GM12878 (cell line): ENCODE measurements around the gene RBMS3. TPM values are rescaled to one million over a fixed set of nuclear protein-coding genes. Genes with fewer than 3 reads are reported as not detected.

ENCODE experiments used
- CHD2 ChIP-seq: IDR thresholded peaks from 2 replicates; pipeline ENCODE4 v1.6.1; 2011; ENCODE audit warnings: low read depth, low read length, improper control_type of control experiment, borderline replicate concordance
- EP300 ChIP-seq, 2 experiments: fragments of 150-350 bp in 1 of 2; IDR thresholded peaks; 2 replicates each; pipeline ENCODE4 v1.6.1; 2011 to 2012; ENCODE audit warnings: low read depth in 2 of 2, low read length in 2 of 2, borderline replicate concordance in 1 of 2, improper control_type of control experiment in 1 of 2, inconsistent platforms in 1 of 2; ENCODE audit not compliant: control insufficient read depth in 1 of 2
- HDGF ChIP-seq: fragments of 450-650 bp; IDR thresholded peaks from 2 replicates; pipeline ENCODE4 v1.6.1; 2016; ENCODE audit warnings: antibody characterized with exemption
- NFIC ChIP-seq: IDR thresholded peaks from 2 replicates; pipeline ENCODE4 v1.6.1; 2012; ENCODE audit warnings: low read depth, mild to moderate bottlenecking, inconsistent platforms, low read length, moderate library complexity
- NRF1 ChIP-seq: conservative IDR thresholded peaks from 2 replicates; pipeline ENCODE4 v1.6.1; 2011; ENCODE audit warnings: mild to moderate bottlenecking, low read depth, low read length, improper control_type of control experiment
- POLR2AphosphoS5 ChIP-seq: IDR thresholded peaks from 2 replicates; pipeline ENCODE4 v1.6.1; 2011; ENCODE audit warnings: mild to moderate bottlenecking, low read length, inconsistent platforms
- RAD51 ChIP-seq: fragments of 450-650 bp; IDR thresholded peaks from 2 replicates; pipeline ENCODE4 v1.6.1; 2016; ENCODE audit warnings: moderate library complexity, mild to moderate bottlenecking, inconsistent platforms
- RUNX3 ChIP-seq: IDR thresholded peaks from 2 replicates; pipeline ENCODE4 v1.6.1; 2012; ENCODE audit warnings: low read length, inconsistent platforms
- SMAD1 ChIP-seq: fragments of 450-650 bp; IDR thresholded peaks from 2 replicates; pipeline ENCODE4 v1.6.1; 2018; ENCODE audit warnings: mild to moderate bottlenecking, low read depth; ENCODE audit not compliant: partially characterized antibody
- STAT3 ChIP-seq: IDR thresholded peaks from 2 replicates; pipeline ENCODE4 v1.6.1; 2011; ENCODE audit warnings: low read depth, low read length, improper control_type of control experiment
- TAF1 ChIP-seq: IDR thresholded peaks from 2 replicates; pipeline ENCODE4 v1.6.1; 2011; ENCODE audit warnings: mild to moderate bottlenecking, low read depth, low read length, borderline replicate concordance
- ZNF384 ChIP-seq: IDR thresholded peaks from 2 replicates; pipeline ENCODE4 v1.6.1; 2012; ENCODE audit warnings: low read depth, mild to moderate bottlenecking, low read length, improper control_type of control experiment, borderline replicate concordance
- polyA plus RNA-seq, 11 experiments: library from polyadenylated mRNA; depleted of rRNA in 4 of 11; unstranded in 6 of 11; stranded (reverse) in 5 of 11; fragments of >200 nt; fragmentation: Nextera tagmentation in 4 of 11; fragmentation: Illumina TruSeq in 1 of 11; extraction: Ambion mirVana in 4 of 11; extraction: Trizol in 1 of 11; gene quantifications; 1 replicate in 1 of 11; 2 replicates in 10 of 11; pipeline versions ENCODE4 v1.2.1 to v1.2.3, GENCODE V29; 2011 to 2016; ENCODE audit warnings: inconsistent platforms in 2 of 11, missing spikeins in 2 of 11, low read depth in 1 of 11
- total RNA-seq, 4 experiments: library from RNA; depleted of rRNA in 3 of 4; stranded (reverse); fragments of >200 nt in 3 of 4; fragmentation: Illumina TruSeq in 1 of 4; extraction: Trizol in 1 of 4; gene quantifications; 2 replicates each; pipeline versions ENCODE4 v1.2.1 to v1.2.3, GENCODE V29; 2013 to 2021
- TF ChIP-seq, protein P1 (sequence below): IDR thresholded peaks from 2 replicates; pipeline ENCODE4 v1.6.1; 2012; ENCODE audit warnings: mild to moderate bottlenecking, low read depth, low read length
- TF ChIP-seq, protein P2 (sequence below): fragments of 450-650 bp; IDR thresholded peaks from 2 replicates; pipeline ENCODE4 v1.6.1; 2016; ENCODE audit warnings: mild to moderate bottlenecking
- TF ChIP-seq, protein P3 (sequence below), 3 experiments: IDR thresholded peaks in 2 of 3; conservative IDR thresholded peaks in 1 of 3; 2 replicates each; pipeline ENCODE4 v1.5.1; 2011; ENCODE audit warnings: low read depth in 3 of 3, low read length in 3 of 3, mild to moderate bottlenecking in 3 of 3, control low read depth in 2 of 3, moderate library complexity in 2 of 3, inconsistent platforms in 1 of 3, mixed read lengths in 1 of 3; ENCODE audit not compliant: control insufficient read depth in 2 of 3, insufficient read depth in 1 of 3; ENCODE audit errors: extremely low read depth in 1 of 3
- TF ChIP-seq, protein P4 (sequence below): fragments of 450-650 bp; IDR thresholded peaks from 2 replicates; pipeline ENCODE4 v1.6.1; 2017; ENCODE audit warnings: low read depth, mild to moderate bottlenecking, moderate library complexity
- TF ChIP-seq, protein P5 (sequence below): IDR thresholded peaks from 2 replicates; pipeline ENCODE4 v1.6.1; 2012; ENCODE audit warnings: low read depth, low read length, improper control_type of control experiment
- TF ChIP-seq, protein P6 (sequence below): fragments of 450-650 bp; IDR thresholded peaks from 2 replicates; pipeline ENCODE4 v1.6.1; 2016; ENCODE audit warnings: mild to moderate bottlenecking

The RBMS3 gene
- total and polyA plus RNA-seq, 10 of the 15 experiments (the other 5 are each of a cell fraction or from before 2014, with no cell fraction given) = 0.79 to 4.7 (median 3.1) TPM

DNA sequence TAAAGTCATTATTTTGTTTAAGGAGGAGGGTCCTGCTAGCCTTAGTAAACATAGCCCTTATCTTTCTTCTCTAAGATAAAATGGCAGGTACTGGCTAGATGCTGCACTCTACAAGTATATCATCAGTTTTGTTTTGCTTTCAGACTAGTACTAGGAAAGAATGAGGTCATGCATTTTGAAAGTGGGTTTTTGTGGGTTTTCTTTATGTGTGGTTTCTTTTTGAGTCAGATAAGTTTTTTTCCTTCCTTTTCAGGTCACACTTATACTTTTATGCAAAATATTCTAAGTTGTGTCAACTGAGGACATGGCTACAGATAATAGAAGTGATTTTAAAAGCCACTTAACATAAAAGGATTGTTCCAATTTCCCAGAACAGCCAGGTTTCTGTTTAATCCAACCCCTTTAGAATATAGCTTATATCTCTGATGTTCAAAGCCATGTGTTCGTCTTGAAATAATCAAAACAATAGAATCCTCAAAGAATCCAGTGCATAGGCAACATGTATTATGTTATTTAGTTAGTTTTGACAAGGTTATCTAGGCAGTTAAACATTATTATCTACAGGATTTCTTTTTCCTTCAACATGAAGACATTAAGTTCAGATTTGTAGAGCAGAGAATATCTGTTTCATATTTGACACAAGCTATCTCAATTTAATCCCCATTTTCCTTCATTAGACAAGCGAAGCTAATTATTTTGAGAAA is 406.2 kb downstream of the RBMS3 start (continued):
- TF ChIP-seq, protein P1, sequence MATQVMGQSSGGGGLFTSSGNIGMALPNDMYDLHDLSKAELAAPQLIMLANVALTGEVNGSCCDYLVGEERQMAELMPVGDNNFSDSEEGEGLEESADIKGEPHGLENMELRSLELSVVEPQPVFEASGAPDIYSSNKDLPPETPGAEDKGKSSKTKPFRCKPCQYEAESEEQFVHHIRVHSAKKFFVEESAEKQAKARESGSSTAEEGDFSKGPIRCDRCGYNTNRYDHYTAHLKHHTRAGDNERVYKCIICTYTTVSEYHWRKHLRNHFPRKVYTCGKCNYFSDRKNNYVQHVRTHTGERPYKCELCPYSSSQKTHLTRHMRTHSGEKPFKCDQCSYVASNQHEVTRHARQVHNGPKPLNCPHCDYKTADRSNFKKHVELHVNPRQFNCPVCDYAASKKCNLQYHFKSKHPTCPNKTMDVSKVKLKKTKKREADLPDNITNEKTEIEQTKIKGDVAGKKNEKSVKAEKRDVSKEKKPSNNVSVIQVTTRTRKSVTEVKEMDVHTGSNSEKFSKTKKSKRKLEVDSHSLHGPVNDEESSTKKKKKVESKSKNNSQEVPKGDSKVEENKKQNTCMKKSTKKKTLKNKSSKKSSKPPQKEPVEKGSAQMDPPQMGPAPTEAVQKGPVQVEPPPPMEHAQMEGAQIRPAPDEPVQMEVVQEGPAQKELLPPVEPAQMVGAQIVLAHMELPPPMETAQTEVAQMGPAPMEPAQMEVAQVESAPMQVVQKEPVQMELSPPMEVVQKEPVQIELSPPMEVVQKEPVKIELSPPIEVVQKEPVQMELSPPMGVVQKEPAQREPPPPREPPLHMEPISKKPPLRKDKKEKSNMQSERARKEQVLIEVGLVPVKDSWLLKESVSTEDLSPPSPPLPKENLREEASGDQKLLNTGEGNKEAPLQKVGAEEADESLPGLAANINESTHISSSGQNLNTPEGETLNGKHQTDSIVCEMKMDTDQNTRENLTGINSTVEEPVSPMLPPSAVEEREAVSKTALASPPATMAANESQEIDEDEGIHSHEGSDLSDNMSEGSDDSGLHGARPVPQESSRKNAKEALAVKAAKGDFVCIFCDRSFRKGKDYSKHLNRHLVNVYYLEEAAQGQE = no peak
- TF ChIP-seq ZNF384 (peak; percentile 58; the same call in 1 of the 2 replicates), CHD2 (no peak), TAF1 (no peak), RUNX3 (peak; percentile 97), POLR2AphosphoS5 (no peak), RAD51 (0 out of 2 replicates have a peak, but pooled peaks have one; percentile 39), SMAD1 (no peak), HDGF (no peak), NFIC (peak; percentile 96), EP300 (IDR thresholded peaks at IDR 0.05; ENCODE audit: borderline replicate concordance in 1 of 2, control insufficient read depth in 1 of 2, low read depth in 2 of 2, low read length in 2 of 2) (peak; percentile 38 to 71; a peak in 2 of 4 replicates), STAT3 (no peak), NRF1 (no peak)
- TF ChIP-seq, protein P2, sequence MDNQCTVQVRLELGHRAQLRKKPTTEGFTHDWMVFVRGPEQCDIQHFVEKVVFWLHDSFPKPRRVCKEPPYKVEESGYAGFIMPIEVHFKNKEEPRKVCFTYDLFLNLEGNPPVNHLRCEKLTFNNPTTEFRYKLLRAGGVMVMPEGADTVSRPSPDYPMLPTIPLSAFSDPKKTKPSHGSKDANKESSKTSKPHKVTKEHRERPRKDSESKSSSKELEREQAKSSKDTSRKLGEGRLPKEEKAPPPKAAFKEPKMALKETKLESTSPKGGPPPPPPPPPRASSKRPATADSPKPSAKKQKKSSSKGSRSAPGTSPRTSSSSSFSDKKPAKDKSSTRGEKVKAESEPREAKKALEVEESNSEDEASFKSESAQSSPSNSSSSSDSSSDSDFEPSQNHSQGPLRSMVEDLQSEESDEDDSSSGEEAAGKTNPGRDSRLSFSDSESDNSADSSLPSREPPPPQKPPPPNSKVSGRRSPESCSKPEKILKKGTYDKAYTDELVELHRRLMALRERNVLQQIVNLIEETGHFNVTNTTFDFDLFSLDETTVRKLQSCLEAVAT = peak; percentile 73; the same call in 1 of the 2 replicates
- TF ChIP-seq, protein P3, sequence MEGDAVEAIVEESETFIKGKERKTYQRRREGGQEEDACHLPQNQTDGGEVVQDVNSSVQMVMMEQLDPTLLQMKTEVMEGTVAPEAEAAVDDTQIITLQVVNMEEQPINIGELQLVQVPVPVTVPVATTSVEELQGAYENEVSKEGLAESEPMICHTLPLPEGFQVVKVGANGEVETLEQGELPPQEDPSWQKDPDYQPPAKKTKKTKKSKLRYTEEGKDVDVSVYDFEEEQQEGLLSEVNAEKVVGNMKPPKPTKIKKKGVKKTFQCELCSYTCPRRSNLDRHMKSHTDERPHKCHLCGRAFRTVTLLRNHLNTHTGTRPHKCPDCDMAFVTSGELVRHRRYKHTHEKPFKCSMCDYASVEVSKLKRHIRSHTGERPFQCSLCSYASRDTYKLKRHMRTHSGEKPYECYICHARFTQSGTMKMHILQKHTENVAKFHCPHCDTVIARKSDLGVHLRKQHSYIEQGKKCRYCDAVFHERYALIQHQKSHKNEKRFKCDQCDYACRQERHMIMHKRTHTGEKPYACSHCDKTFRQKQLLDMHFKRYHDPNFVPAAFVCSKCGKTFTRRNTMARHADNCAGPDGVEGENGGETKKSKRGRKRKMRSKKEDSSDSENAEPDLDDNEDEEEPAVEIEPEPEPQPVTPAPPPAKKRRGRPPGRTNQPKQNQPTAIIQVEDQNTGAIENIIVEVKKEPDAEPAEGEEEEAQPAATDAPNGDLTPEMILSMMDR (IDR thresholded peaks at IDR 0.05 in 2 of 3, conservative IDR thresholded peaks at IDR 0.05 in 1 of 3; ENCODE audit: control insufficient read depth in 2 of 3, extremely low read depth in 1 of 3, insufficient read depth in 1 of 3, low read depth in 3 of 3, low read length in 3 of 3) = no peak
- TF ChIP-seq, protein P4, sequence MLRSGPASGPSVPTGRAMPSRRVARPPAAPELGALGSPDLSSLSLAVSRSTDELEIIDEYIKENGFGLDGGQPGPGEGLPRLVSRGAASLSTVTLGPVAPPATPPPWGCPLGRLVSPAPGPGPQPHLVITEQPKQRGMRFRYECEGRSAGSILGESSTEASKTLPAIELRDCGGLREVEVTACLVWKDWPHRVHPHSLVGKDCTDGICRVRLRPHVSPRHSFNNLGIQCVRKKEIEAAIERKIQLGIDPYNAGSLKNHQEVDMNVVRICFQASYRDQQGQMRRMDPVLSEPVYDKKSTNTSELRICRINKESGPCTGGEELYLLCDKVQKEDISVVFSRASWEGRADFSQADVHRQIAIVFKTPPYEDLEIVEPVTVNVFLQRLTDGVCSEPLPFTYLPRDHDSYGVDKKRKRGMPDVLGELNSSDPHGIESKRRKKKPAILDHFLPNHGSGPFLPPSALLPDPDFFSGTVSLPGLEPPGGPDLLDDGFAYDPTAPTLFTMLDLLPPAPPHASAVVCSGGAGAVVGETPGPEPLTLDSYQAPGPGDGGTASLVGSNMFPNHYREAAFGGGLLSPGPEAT = peak; percentile 87
- TF ChIP-seq, protein P5, sequence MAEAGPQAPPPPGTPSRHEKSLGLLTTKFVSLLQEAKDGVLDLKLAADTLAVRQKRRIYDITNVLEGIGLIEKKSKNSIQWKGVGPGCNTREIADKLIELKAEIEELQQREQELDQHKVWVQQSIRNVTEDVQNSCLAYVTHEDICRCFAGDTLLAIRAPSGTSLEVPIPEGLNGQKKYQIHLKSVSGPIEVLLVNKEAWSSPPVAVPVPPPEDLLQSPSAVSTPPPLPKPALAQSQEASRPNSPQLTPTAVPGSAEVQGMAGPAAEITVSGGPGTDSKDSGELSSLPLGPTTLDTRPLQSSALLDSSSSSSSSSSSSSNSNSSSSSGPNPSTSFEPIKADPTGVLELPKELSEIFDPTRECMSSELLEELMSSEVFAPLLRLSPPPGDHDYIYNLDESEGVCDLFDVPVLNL = no peak
- TF ChIP-seq, protein P6, sequence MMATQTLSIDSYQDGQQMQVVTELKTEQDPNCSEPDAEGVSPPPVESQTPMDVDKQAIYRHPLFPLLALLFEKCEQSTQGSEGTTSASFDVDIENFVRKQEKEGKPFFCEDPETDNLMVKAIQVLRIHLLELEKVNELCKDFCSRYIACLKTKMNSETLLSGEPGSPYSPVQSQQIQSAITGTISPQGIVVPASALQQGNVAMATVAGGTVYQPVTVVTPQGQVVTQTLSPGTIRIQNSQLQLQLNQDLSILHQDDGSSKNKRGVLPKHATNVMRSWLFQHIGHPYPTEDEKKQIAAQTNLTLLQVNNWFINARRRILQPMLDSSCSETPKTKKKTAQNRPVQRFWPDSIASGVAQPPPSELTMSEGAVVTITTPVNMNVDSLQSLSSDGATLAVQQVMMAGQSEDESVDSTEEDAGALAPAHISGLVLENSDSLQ = no peak
